Neutrophil (primary cell): ENCODE results near the gene KCNQ4.

Experiments
- H3K27ac ChIP-seq: fragments of 200-600 bp; sonication (generic); 2 replicates; pipeline ENCODE4 v1.5.1; 2016; ENCODE audit warnings: mild to moderate bottlenecking, moderate library complexity
- H3K27me3 ChIP-seq: fragments of 200-600 bp; sonication (generic); 2 replicates; pipeline ENCODE4 v1.6.0; 2016; ENCODE audit warnings: mild to moderate bottlenecking
- H3K36me3 ChIP-seq: fragments of 200-600 bp; sonication (generic); 2 replicates; pipeline ENCODE4 v1.5.1; 2017
- H3K4me1 ChIP-seq, 2 experiments: fragments of 200-600 bp in 1 of 2; sonication (generic) in 1 of 2; 1 replicate in 1 of 2; 2 replicates in 1 of 2; pipeline versions ENCODE4 v1.5.1 to v1.6.1; 2013 to 2016; ENCODE audit warnings: low read depth in 1 of 2, low read length in 1 of 2, mild to moderate bottlenecking in 1 of 2, moderate library complexity in 1 of 2; ENCODE audit not compliant: control insufficient read depth in 1 of 2, insufficient read depth in 1 of 2
- H3K4me3 ChIP-seq, 2 experiments: fragments of 200-600 bp in 1 of 2; sonication (generic) in 1 of 2; 1 replicate in 1 of 2; 2 replicates in 1 of 2; pipeline ENCODE4 v1.5.1; 2013 to 2016; ENCODE audit warnings: low read depth in 1 of 2, low read length in 1 of 2, mild to moderate bottlenecking in 1 of 2, moderate library complexity in 1 of 2
- H3K9me3 ChIP-seq: fragments of 200-600 bp; sonication (generic); 2 replicates; pipeline ENCODE4 v1.5.1; 2016
- CTCF ChIP-seq: fragments of 200-600 bp; sonication (generic); IDR thresholded peaks from 2 replicates; pipeline ENCODE4 v1.5.1; 2016; ENCODE audit warnings: antibody characterized with exemption

Gene KCNQ4

GRCh38 chr1:40782371-40782956 is 1.1 kb upstream of the KCNQ4 start:
- H3K4me3 ChIP-seq, result no peak overlapping the region
- peaks cover 70% of the 10 kb centered on the region for H3K27me3 ChIP-seq
- no peaks in the 10 kb centered on the region for H3K36me3 ChIP-seq
- H3K27ac ChIP-seq, result no peak overlapping the region
- peaks cover 4 to 11% of the 10 kb centered on the region in 2 experiments for H3K4me1 ChIP-seq
- TF ChIP-seq CTCF, result no peak
- H3K9me3 ChIP-seq, result no peaks in the 10 kb centered on the region

GRCh38 chr1:40784141-40784770 is 669 bp downstream of the KCNQ4 start:
- Histone ChIP-seq H3K27me3 (peaks cover 77% of the 10 kb centered on the region), H3K27ac (no peak overlapping the region), H3K4me3 (no peak overlapping the region), H3K4me1 (peaks cover 4 to 11% of the 10 kb centered on the region in 2 experiments), H3K36me3 (no peaks in the 10 kb centered on the region), H3K9me3 (no peaks in the 10 kb centered on the region)
- TF ChIP-seq CTCF, result no peak

DNA sequence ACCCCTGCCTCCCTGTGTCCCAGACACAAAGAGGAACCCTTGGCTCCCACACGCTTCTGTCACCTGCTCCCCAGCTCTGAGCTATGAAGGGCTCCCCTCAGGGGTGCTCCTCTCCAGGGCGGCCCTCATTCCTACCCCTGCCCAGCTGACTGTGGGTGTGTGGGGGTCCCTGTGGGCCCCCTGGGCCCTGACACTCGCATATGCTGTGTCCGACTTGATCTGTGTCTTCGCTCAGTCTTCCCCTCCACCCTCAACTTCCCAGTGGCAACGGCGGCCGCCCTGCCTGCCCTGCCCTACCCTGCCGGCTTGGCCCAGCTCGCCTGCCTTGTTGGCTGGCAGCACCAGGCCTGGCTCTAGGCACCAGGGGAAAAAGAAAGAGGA is 1.2 kb downstream of the KCNQ4 start:
- TF ChIP-seq CTCF, result no peak

GRCh38 chr1:40785446-40785845 is 1.9 kb downstream of the KCNQ4 start:
- Histone ChIP-seq H3K27me3 (peaks cover 75% of the 10 kb centered on the region), H3K4me3 (no peak overlapping the region), H3K4me1 (peaks cover 4 to 11% of the 10 kb centered on the region in 2 experiments), H3K36me3 (no peaks in the 10 kb centered on the region), H3K9me3 (no peaks in the 10 kb centered on the region), H3K27ac (no peak overlapping the region)
- TF ChIP-seq CTCF, result no peak

More for the DNA sequence above, 1.2 kb downstream of the KCNQ4 start:
- no peak overlapping the region for H3K27ac ChIP-seq
- H3K27me3 ChIP-seq, result peaks cover 77% of the 10 kb centered on the region
- H3K36me3 ChIP-seq, result no peaks in the 10 kb centered on the region
- H3K4me1 ChIP-seq, result peaks cover 4 to 11% of the 10 kb centered on the region in 2 experiments
- no peaks in the 10 kb centered on the region for H3K9me3 ChIP-seq
- H3K4me3 ChIP-seq, result no peak overlapping the region

GRCh38 chr1:40786171-40786994 is 2.8 kb downstream of the KCNQ4 start:
- peaks cover 4 to 11% of the 10 kb centered on the region in 2 experiments for H3K4me1 ChIP-seq
- no peak overlapping the region for H3K4me3 ChIP-seq
- peaks cover 66% of the 10 kb centered on the region for H3K27me3 ChIP-seq
- no peaks in the 10 kb centered on the region for H3K9me3 ChIP-seq
- TF ChIP-seq CTCF, result no peak
- no peaks in the 10 kb centered on the region for H3K36me3 ChIP-seq
- H3K27ac ChIP-seq, result no peak overlapping the region
